PFSK-1 (cell line): ENCODE results near the gene RORB.

Experiments used
- FOXP2 ChIP-seq: optimal IDR thresholded peaks from 2 replicates; pipeline ENCODE3; 2011; ENCODE audit warnings: borderline replicate concordance, control low read depth, inconsistent platforms; ENCODE audit not compliant: insufficient read depth; ENCODE audit errors: extremely low read length, extremely low read depth
- POLR2AphosphoS5 ChIP-seq: IDR thresholded peaks from 2 replicates; pipeline ENCODE4 v1.6.1; 2012; ENCODE audit warnings: low read depth, mild to moderate bottlenecking, control low read depth, low read length, moderate library complexity
- REST ChIP-seq, 2 experiments: IDR thresholded peaks; 2 replicates each; pipeline versions ENCODE4 v1.6.1 to v1.8.0; 2011 to 2012; ENCODE audit warnings: low read depth in 2 of 2, low read length in 2 of 2, control low read depth in 1 of 2, inconsistent platforms in 1 of 2, mild to moderate bottlenecking in 1 of 2, moderate library complexity in 1 of 2; ENCODE audit not compliant: insufficient read depth in 1 of 2
- SIN3A ChIP-seq: IDR thresholded peaks from 2 replicates; pipeline ENCODE4 v1.6.1; 2012; ENCODE audit warnings: mild to moderate bottlenecking, low read length, moderate library complexity, borderline replicate concordance; ENCODE audit not compliant: insufficient read depth
- TAF1 ChIP-seq: IDR thresholded peaks from 2 replicates; pipeline ENCODE4 v1.6.1; 2012; ENCODE audit warnings: low read length, control low read depth, borderline replicate concordance; ENCODE audit not compliant: insufficient read depth

RORB gene

GRCh38 chr9:74681906-74682305 is 184.8 kb downstream of the RORB start:
- TF ChIP-seq TAF1, result no peak
- no peak for TF ChIP-seq FOXP2
- TF ChIP-seq REST (IDR thresholded peaks at IDR 0.05; ENCODE audit: insufficient read depth in 1 of 2, low read depth in 2 of 2, low read length in 2 of 2), result no peak
- no peak for TF ChIP-seq POLR2AphosphoS5
- TF ChIP-seq SIN3A, result no peak

- TF ChIP-seq REST (IDR thresholded peaks at IDR 0.05; ENCODE audit: insufficient read depth in 1 of 2, low read depth in 2 of 2, low read length in 2 of 2), result no peak
- no peak for TF ChIP-seq FOXP2
- no peak for TF ChIP-seq POLR2AphosphoS5
- no peak for TF ChIP-seq TAF1
- no peak for TF ChIP-seq SIN3A
These were observed 186.2 kb downstream of the RORB start for GRCh38 chr9:74683322-74683721.

- TF ChIP-seq SIN3A (no peak), REST (IDR thresholded peaks at IDR 0.05; ENCODE audit: insufficient read depth in 1 of 2, low read depth in 2 of 2, low read length in 2 of 2) (no peak), TAF1 (no peak), POLR2AphosphoS5 (no peak), FOXP2 (no peak)
These were observed 193.9 kb downstream of the RORB start for GRCh38 chr9:74691058-74691457.

- TF ChIP-seq REST (IDR thresholded peaks at IDR 0.05; ENCODE audit: insufficient read depth in 1 of 2, low read depth in 2 of 2, low read length in 2 of 2) (no peak), TAF1 (no peak), SIN3A (no peak), FOXP2 (no peak), POLR2AphosphoS5 (no peak)
These were observed 199.4 kb downstream of the RORB start for GRCh38 chr9:74696520-74696919.

GRCh38 chr9:74697535-74697934 is 200.4 kb downstream of the RORB start:
- no peak for TF ChIP-seq POLR2AphosphoS5
- TF ChIP-seq TAF1, result no peak
- no peak for TF ChIP-seq SIN3A
- no peak for TF ChIP-seq FOXP2
- TF ChIP-seq REST (IDR thresholded peaks at IDR 0.05; ENCODE audit: insufficient read depth in 1 of 2, low read depth in 2 of 2, low read length in 2 of 2), result no peak
